ENCODE results near the gene SORCS2. TPM values are rescaled to one million over a fixed set of nuclear protein-coding genes. Genes with fewer than 3 reads are reported as not detected.

The SORCS2 gene
- total and polyA plus RNA-seq, 12 donors, result 0.25 to 5.4 (median 2.2) TPM

- Histone ChIP-seq H3K4me1 (no peaks in the 10 kb centered on the region), H3K27me3 (no peaks in the 10 kb centered on the region), H3K9me3 (peaks cover 0 to 3% (median 0%) of the 10 kb centered on the region in 11 donors), H3K4me3 (no peak overlapping the region), H3K27ac (no peak overlapping the region), H3K36me3 (no peaks in the 10 kb centered on the region)
- ATAC-seq, result no peak
- TF ChIP-seq, protein P1, sequence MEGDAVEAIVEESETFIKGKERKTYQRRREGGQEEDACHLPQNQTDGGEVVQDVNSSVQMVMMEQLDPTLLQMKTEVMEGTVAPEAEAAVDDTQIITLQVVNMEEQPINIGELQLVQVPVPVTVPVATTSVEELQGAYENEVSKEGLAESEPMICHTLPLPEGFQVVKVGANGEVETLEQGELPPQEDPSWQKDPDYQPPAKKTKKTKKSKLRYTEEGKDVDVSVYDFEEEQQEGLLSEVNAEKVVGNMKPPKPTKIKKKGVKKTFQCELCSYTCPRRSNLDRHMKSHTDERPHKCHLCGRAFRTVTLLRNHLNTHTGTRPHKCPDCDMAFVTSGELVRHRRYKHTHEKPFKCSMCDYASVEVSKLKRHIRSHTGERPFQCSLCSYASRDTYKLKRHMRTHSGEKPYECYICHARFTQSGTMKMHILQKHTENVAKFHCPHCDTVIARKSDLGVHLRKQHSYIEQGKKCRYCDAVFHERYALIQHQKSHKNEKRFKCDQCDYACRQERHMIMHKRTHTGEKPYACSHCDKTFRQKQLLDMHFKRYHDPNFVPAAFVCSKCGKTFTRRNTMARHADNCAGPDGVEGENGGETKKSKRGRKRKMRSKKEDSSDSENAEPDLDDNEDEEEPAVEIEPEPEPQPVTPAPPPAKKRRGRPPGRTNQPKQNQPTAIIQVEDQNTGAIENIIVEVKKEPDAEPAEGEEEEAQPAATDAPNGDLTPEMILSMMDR (IDR thresholded peaks at IDR 0.05), result no peak
- WGBS, 2 donors, result 91 to 94% methylated on average over 17 of the region's 17 CpGs
- DNase-seq, result no peak
- intact Hi-C loops (cut with DNase I), result no loop called here
These were observed 348.5 kb downstream of the SORCS2 start for GRCh38 chr4:7540654-7541413.

DNA sequence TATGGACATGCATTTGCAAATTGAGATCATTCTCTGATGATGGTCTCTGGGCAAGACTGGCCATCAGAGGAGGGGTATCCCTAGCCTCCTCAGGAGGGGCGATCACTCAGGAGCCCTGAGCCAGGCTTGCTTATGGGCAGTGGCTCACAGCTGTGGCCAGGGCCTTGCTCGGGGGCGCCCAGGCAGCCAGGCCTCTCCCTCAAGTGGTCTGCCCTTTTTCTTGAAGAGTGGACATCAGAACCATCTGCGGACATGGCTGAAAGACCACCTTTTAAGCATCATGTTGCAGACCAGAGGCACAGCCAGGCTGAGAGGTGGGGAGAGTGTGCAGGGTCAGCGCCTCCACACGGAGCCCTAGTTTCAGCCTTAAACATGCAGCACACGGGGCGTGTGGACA, 349.1 kb downstream of the SORCS2 start:
- Histone ChIP-seq H3K9me3 (peaks cover 0 to 3% (median 0%) of the 10 kb centered on the region in 11 donors), H3K27ac (no peak overlapping the region), H3K27me3 (peaks cover 0 to 3% (median 0%) of the 10 kb centered on the region in 7 donors), H3K4me3 (no peak overlapping the region), H3K36me3 (no peaks in the 10 kb centered on the region), H3K4me1 (no peaks in the 10 kb centered on the region)
- ATAC-seq (no peak), DNase-seq (no peak)
- intact Hi-C loops (cut with DNase I), result no loop called here
- WGBS, 2 donors, result 85 to 88% methylated on average over 8 of the region's 8 CpGs
- TF ChIP-seq, protein P1 (IDR thresholded peaks at IDR 0.05), result no peak

- H3K36me3 ChIP-seq, result no peaks in the 10 kb centered on the region
- peaks cover 0 to 3% (median 0%) of the 10 kb centered on the region in 11 donors for H3K9me3 ChIP-seq
- TF ChIP-seq, protein P1 (IDR thresholded peaks at IDR 0.05), result no peak
- 73 to 89% methylated on average over 4 of the region's 4 CpGs for WGBS, 2 donors
- H3K4me3 ChIP-seq, result no peak overlapping the region
- intact Hi-C loops (cut with DNase I), result no loop called here
- no peak for ATAC-seq
- peaks cover 0 to 3% (median 0%) of the 10 kb centered on the region in 7 donors for H3K27me3 ChIP-seq
- H3K27ac ChIP-seq, result no peak overlapping the region
- no peak for DNase-seq
- H3K4me1 ChIP-seq, result no peaks in the 10 kb centered on the region
These were observed 350.4 kb downstream of the SORCS2 start for GRCh38 chr4:7542781-7543180.

DNA sequence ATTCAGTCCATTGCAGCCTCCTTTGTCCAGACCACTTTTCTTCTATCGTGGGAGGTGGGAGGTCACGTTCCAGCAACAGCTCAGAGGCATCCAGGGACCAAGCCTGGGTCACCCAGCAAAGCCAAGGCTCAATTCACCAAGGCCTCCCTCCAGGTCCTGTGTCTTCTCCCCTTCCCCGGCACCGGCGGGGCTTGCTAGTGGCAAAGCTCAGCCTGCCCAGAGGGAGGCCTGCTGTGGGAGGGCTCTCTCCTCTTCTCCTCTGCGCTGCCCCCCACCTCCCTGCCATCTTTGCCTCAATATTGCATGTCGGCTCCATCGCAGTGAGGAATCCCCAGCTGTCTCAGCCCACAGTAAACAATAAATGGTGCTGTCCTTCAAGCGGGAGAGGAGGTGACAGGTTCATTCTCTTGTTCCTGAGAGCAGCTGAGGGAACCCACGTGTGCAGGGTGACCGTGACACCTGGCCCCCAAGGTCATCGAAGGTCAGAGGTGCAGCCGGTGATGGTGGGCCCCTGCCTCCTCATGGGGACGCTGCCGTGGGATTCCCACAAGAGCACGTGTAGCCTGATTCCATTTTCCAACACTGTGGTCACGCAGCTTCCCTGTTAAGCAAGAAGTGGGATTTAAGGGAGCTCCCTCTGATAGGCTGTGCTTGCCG, 353.9 kb downstream of the SORCS2 start:
- intact Hi-C loops (cut with DNase I), result no loop called here
- Histone ChIP-seq H3K27me3 (peaks cover 0 to 3% (median 0%) of the 10 kb centered on the region in 7 donors), H3K27ac (no peak overlapping the region), H3K4me3 (no peak overlapping the region), H3K36me3 (no peaks in the 10 kb centered on the region), H3K9me3 (no peaks in the 10 kb centered on the region), H3K4me1 (no peaks in the 10 kb centered on the region)
- DNase-seq (no peak), ATAC-seq (no peak)
- WGBS, 2 donors, result 78 to 84% methylated on average over 18 of the region's 18 CpGs
- TF ChIP-seq, protein P1 (IDR thresholded peaks at IDR 0.05), result no peak
